Measurements from ENCODE around the gene MAML1.

DNA sequence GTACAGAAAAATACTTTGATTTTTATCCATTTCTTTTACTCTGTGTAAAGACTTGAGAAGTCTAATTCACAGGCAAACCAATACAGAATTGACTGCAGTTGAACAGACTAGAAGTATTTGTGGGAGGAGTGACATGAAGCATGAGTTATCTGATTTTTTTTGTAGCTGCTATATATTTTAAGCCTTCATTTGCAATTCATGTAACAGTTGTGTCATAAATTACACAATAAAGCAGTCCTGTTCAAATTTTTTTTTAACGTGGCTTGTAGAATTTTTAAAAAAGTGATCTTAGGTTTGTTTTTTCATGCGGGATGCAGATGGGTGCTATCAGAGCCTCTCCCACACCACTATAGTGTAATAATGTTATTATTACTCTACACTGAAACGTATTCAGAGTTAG lies 2.9 kb upstream of the MAML1 start:
- no peak for TF ChIP-seq POLR2A (IDR thresholded peaks at IDR 0.05)
- TF ChIP-seq, protein P1, sequence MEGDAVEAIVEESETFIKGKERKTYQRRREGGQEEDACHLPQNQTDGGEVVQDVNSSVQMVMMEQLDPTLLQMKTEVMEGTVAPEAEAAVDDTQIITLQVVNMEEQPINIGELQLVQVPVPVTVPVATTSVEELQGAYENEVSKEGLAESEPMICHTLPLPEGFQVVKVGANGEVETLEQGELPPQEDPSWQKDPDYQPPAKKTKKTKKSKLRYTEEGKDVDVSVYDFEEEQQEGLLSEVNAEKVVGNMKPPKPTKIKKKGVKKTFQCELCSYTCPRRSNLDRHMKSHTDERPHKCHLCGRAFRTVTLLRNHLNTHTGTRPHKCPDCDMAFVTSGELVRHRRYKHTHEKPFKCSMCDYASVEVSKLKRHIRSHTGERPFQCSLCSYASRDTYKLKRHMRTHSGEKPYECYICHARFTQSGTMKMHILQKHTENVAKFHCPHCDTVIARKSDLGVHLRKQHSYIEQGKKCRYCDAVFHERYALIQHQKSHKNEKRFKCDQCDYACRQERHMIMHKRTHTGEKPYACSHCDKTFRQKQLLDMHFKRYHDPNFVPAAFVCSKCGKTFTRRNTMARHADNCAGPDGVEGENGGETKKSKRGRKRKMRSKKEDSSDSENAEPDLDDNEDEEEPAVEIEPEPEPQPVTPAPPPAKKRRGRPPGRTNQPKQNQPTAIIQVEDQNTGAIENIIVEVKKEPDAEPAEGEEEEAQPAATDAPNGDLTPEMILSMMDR (IDR thresholded peaks at IDR 0.05), result no peak

Measured in right lobe of liver (tissue), 4 donors.